NCI-H2029 (cell line): ENCODE results near the gene MSMB.
"Not testable (repeated sequence)": the region's sequence is repeated elsewhere in the genome, so short reads cannot be mapped to it uniquely, and the experiment has no call there.

Source experiments
- DNase-seq: peaks from one replicate; lab custom pipeline; 2025; lab: John Stamatoyannopoulos, UW

Gene MSMB, protein sequence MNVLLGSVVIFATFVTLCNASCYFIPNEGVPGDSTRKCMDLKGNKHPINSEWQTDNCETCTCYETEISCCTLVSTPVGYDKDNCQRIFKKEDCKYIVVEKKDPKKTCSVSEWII

DNA sequence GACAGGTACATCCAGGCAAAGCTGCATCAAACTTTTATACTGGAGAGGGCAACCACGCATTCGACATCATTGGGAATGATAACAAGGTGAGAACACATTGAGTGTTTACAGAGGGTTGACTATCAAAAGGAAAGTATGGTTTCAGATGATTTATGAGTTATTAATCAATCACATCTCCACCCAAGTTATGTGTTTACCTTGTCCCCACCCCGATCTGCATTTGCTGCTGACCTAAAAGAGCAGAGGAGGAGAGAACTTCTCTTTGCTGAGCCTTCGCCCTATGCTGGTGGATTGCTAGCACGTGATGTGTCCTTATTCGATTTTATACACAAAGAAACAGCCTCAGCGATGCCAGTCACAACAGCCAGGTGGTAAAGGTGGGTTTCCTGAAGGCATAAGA is at the start of gene MSMB:
Gene MSMB, minus strand, starts transcription at position 9 of the 400 bp plus-strand sequence. CDS start 32 bp downstream, outside the sequence.
- no peak for DNase-seq

DNA sequence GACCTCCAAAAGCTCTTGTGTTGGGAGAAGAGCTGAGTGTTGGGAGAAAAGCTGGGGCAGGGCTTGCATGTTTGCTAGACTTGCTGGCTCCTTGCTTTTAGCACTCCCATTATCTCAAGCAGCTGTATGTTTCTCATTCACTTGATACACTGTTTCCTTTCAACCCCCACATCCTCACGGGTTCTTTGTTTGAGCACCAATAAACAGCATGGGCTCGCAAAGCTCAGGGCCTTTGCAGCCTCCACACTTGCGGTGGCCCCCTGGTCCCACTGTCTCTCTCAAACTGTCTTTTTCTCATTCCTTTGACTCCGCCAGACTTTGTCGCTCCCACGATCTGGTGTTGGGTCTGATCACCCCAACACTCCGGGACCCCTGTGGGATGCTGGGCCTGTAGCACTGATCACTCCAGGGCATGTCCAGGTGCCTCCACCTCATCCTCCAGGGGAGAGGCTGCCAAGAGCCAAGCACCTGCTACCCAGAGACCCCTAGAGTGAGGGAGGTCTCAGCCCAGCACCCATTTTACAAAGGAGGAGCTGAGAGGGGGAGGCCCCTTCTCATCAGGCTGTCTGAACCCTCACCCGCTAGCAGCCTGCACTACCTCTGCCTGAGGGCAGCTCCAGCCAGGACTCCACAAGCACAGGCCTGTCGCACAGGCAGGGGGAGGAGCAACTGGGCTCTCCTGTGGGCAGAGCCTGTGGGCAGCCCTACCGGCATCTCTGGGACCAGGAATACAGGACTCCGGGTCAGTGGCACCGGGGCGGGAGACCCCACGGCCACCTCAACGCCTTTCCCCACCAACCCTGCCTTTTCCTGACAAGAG is 49.1 kb upstream of the MSMB start:
- DNase-seq, result no peak

DNA sequence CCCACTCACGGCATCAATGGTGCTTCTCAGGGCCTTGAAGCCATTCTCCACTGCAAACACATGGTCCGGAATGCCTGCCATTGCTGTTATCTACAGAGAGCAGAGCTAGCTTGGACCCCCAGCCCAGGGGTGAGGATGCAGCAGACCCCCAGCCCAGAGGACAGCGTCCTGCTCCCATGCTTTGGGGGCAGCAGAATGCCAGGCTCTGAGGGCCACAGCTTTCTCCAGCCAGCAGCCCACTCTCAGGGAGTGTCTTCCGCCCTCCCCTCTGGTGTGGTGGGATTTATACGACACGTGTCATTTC is 48.1 kb upstream of the MSMB start:
- DNase-seq, result no peak

DNA sequence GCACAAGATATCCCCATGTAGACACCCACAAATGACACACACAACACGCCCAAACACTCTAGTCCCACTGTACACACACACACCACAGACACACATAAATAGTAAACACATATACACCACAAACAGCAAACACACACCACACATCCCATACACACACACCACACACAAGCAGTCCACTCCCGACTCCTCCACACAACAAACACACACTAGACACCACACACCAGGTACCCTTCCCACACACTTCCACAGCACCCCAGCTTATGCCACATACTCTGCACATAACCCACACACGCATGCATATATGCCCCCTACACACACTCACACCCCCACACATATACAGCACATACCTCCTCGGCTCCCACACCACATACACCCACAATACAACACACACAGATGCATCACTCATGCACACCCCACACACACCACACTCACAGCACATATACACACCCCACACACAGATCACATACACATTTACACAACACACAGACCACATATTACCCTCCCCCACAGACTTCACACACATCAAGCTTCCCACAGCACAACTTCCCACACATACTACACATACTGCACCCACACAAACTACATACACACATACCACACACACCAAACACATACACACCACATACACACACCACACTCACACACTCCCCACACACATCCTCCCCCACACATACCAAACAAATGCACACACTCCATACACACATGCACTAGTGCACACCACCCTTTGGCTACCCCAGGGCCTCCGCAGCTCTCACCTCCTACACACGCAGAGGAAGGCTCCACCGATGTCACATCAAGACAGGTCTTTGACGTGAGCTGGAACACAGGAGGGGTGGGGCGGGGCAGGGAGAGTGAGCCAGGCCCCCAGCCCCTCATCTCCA is 47.5 kb upstream of the MSMB start:
- DNase-seq, result not testable (repeated sequence)

DNA sequence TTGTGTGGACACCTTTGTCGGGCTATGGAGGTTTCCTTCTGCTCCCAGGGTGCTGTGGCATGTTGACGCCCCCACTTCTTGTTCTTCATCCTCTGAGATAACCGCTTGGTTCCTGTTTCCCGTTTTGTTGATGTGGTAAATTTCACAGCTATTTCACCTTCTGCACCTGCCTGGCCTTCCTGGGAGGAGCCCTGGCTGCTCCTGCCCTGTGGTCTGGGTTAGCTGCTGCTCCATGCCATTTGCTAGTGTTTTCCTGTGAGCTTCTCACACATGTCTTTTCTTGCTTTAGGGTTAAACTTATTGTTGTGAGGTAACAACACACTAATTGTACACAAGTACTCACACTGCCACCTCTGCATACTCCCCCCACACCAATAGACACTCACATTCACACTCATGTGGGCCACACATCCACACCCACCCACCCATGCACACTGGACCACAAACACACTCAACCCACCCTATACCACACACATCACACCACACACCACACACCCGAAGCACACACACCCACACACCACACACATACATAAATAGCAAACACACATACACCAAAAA is 46.5 kb upstream of the MSMB start:
- no peak for DNase-seq

DNA sequence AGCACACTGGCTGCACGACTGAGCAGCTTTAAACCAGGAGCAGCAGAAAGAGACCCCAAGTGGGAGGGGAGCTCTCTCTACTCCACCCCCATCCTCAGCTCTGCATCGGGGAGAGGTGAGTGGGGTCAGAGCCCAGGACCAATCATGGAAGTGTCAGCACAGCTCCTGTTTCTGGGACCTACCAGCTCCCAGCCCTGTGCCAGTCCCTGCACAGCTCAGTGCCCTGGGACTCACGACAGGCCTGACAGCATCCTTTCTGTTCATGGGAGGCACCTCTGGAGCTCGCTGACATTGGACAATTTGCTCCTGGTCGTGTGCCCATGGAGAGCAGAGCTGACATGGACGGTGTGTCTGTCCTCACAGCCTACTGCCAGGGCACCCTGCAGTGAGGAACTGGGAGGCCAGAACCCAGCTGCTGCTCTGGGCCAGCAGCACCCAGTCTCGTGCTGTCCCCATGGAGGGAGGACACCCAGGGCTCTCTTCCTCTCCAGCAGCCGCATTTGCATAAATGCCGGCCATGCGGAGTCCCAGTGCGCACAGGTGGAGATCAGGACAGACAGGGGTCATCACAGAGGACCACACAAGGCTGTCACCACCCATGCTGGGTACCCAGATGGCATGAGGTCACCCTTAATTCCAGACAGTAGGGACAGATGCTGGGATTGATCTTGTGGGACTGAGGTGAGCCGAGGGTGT is 45.9 kb upstream of the MSMB start:
- DNase-seq, result no peak

DNA sequence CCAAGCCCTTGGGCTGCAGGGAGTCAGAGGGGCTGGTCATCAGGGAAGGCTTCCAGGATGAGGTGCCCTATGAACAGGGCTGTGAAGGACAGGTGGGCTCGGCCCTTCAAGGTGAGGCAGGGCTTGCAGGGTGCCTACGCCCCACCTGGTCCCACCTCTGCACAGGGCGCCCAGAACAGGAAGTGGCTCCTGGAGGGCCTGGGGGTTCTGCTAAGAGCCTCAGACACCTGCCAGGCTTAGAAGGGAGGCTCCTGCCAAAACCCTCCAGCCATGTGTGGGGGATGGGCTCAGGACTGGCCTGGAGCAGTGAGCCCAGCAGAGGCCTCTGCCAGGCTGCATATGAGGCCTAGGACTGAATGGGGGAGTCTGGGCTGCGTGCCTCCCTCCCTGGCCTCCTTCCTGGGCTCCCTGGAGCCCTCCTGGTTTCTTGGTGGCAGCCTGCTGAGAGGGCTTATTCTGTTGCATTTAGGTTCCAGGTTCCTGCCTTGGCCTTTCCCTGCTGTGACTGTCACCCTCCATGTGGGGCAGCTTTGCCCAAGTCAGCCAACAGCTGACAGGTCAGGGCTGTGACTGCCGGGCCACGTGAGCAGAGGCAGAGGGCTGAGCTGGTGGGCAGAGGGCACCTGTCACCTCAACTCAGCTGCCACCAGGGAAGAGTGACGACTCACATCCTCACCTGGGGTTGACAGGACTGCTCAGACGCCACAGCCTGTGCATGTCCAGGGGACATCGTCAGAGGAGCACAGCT is 45.2 kb upstream of the MSMB start:
- DNase-seq, result no peak

DNA sequence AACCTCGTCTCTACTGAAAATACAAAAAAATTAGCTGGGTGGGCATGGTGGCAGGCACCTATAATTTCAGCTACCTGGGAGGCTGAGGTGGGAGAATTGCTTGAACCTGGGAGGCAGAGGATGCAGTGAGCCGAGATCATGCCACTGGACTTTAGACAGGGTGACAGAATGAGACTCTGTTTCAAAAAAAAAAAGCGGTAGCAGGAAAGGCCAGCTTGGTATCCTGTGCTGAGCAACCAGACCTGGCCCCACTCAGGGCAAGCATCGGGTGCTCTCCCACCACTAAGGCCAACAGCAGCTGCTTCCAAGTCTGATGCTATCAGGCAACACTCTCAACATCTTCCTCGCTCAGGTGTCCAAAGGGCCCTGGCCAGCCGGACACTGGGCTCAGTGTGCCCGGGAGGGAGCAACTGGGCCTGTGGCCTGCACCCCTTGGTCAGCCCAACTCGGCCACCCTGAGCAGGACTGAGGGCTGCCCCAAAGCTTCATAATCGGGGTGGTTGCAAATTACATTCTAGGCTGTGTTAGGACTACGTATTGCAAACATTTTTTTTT is 44.3 kb upstream of the MSMB start:
- DNase-seq, result no peak

DNA sequence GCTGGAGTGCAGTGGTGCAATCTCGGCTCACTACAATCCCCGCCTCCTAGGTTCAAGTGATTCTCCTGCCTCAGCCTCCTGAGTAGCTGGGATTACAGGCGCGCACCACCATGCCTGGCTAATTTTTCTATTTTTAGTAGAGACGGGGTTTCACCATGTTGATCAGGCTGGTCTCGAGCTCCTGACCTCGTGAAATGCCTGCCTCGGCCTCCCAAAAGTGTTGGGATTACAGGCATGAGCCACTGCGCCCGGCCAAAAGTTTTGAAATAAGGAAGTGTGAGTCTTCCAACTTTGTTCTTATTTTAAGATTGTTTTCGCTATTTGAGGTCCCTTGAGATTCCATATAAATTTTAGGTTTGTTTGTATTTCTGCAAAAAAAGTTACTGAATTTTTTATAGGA is 41.3 kb upstream of the MSMB start:
- not testable (repeated sequence) for DNase-seq

DNA sequence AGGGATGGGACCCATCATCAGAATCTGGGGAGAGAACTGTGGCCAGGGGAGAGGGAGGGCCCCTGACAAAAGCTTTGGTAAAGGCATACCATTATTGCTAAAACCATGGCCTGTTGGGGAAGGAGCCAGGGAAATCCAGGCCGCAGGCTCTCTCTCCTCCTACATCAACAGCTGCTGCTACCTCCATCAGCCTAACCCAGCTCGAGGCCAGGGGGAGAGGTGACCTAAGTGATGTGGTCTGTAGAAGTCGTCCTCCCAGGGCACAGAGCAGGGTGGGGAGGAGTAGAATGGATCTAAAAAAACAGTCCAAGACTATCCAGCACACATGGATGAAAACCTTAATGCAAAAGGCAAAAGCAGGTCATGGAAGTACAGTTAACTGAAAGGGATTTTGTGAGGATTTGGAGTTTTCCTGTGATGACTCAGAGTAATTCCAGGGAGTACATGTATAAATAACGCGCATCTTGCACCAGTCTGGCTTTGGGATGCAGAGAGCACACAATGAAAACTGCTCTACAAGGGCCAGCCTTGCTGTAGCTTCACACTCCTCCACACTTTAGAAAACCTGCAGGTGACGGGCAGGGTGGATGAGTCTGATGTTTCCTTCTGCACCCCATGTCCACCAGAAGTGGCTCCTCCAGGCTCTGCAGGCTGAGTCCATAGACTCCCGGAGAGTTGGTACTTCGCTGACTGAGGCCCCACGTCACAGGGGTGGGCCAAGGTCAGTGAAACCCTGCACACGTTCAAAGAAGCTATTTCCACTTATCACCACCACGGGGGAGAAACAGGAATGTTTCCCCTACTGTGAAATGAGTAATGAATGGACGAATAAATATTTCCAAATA is 38.5 kb upstream of the MSMB start:
- no peak for DNase-seq

DNA sequence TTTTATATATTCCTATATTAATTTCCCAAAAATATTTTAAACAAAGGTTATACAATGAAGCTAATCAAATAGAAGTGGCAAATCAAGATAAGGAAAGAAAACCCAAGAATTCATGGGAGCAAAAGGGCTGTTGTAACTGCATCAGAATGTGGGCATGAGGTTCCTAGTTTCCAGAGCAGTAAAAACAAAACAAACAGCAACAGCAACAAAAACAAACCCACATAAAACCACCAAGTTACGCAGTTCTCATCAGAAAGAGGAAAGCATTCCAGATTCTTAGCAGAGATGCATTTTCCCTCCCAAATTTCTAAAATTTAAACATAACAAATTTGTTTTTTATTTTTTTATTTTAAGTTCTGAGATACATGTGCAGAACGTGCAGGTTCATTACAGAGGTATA is 34.8 kb upstream of the MSMB start:
- DNase-seq, result no peak

DNA sequence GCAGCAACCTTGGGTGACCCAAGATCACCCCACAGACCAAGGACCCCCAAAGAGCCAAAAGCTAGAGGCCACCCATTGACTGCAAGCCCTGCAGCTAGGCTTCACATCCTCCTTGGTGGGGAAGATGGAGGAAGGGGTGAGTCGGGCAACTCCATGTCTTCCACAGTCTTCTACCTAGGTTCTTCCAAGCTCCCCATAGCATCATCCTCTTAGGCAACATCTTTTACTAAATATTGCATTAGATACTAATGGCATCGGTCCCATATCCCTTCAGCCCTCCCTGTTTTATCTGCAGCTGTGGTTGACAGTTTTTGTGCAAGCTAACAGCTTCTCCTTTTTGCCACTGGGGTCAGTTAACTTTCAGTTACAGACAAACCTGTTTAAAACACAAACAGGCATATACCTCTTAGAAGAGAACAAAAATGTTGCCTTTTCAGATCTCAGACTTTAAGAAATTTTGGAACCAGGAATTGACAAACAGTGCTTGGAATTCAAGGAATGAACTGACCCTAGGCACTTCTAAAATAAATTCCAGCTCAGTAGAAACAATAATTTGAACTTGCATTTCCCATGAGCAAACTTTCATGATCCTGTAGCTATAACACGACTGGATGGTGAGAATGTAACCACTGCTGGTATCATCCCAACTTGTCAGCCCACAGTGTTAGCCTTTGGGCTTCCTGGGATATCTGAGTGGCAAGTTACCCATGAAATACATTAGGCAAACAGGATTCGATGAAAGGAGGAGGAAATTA is 33.9 kb upstream of the MSMB start:
- no peak for DNase-seq

DNA sequence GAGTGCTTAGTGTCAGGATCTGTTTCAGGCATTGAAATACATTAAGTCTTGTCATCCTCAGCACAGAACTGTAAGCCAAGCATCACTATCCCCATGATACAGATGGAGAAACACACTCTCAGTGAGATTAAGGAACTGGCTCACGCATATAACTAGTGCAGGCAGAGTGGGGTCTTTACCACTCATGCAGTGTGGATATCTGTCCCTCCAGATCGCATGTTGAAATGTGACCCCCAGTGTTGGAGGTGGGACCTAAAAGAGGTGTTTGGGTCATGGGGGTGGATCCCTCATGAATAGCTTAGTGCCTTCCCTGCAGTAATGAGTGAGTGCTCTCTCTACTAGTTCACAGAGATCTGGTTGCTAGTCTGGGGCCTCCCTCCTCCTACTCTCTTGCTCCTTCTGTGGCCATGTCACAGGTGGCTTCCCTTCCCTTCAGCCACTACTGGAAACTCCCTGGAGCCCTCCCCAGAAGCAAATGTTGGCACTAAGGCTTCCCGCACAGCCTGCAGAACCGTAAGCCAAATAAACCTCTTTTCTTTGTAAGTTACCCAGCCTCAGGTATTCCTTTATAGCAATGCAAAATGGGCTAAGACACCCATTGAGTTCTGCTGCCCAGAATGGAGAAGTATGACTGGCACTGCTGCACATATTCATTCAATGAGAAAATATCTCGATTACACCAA is 31.8 kb upstream of the MSMB start:
- no peak for DNase-seq

DNA sequence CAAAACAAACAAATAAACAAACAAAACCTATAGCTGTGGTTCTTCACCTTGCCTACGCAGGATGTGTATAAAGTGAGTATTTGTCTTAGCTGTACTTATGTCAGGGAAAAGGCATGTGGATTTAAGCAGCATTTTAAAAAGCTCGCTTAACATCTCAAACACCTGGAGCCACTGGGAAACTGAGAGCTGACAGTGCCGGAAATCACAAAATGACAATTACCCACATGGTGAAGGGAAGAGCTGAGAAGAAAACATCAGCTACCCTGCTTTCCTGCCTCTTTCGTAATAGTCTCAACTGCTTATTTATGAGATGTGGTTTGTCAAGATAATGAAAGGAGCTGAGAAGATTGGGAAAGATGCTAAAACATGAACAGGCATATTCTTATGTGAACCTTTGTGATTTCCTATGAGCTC is 31.1 kb upstream of the MSMB start:
- no peak for DNase-seq

DNA sequence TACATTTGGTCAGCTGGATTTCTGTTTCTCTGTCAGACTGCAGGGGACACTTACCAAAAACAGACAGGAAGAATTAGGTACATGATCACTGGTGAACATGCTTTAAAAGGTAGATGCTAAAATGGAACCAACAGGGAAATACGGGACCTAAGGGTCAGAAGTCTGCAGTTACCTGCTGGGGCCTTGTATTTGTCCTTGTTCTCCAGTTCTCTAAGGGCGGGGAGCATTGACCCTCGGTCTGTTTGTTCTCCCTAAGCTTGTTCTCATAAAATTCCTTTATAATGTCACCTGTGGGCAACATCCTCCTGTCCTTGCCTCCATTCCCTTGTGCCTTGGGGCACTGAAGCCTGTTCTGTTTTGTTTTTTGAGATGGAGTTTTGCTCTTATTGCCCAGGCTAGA is 29.8 kb upstream of the MSMB start:
- no peak for DNase-seq

DNA sequence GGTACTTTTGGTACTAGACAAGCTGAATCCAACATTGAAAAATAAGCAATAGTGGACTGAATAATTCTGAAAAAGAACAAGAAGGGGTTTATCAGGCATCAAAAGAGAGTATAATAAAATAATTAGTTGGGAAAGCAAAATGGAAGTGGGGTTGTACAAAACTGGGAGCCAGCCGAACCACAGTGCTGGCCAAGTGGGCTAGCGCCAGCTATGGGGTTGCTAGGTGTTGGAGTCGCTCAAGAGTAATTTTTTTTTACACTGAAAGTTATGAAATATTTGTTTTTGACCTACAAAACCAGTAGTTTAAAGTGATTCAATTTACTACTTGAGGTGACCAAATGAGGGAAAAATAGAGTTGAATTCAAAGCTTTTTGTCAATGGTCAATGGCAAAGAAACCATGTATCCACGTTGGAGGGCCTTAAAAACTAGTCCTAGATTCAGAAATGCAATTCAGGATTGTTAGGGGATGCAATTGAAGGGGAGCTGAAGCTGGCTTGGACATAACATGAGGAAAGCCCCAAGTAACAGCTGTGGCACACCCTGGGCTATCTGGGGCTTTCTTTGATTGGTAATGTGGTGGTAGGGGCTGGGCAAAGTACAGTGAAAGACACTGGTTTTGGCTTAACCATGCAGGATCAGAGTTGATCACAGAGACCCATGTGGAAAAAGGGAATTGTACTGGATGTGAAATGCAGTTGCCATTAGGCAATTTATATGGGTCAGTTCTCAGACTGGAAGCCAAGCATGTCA is 28.3 kb upstream of the MSMB start:
- no peak for DNase-seq

DNA sequence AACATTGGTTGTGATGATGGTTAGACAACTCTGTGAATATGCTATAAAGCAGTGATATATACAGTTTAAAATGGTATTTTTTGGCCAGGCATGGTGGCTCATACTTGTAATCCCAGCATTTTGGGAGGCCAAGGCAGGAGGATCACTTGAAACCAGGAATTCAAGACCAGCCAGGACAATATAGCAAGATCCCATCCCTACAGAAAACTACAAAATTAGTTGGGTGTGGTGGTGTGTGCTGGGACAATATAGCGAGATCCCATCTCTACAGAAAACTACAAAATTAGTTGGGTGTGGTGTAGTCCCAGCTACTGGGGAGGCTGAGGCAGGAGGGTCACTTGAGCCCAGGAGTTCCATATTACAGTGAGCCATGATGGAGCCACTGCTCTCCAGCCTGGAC is 27.5 kb upstream of the MSMB start:
- no peak for DNase-seq

DNA sequence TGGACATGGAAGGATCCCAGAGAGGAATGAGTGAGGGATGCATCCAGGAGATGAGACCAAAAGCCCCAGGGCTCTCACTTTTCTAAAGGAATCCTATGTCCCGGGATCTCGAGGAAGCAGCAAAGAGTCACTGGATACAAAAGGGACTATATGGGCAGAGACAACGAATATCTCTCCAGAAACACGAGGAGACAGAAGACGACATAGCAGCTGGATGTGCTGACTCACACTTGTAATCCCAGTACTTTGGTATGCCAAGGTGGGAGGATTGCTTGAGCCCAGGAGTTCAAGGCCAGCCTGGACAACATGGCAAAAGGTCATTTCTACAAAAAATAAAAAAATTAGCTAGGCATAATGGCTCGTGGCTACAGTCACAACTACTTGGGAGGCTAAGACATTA is 24.7 kb upstream of the MSMB start:
- no peak for DNase-seq
